HG02840 (cell line): ENCODE results near the gene CDHR2.

Experiments
- ATAC-seq: cut with Tn5 transposase; IDR thresholded peaks from one replicate; pipeline ENCODE4 v1.9.1; 2021; ENCODE audit warnings: mild to moderate bottlenecking, moderate library complexity, moderate number of reproducible peaks; ENCODE audit not compliant: unreplicated experiment, low FRiP score

CDHR2 gene

DNA sequence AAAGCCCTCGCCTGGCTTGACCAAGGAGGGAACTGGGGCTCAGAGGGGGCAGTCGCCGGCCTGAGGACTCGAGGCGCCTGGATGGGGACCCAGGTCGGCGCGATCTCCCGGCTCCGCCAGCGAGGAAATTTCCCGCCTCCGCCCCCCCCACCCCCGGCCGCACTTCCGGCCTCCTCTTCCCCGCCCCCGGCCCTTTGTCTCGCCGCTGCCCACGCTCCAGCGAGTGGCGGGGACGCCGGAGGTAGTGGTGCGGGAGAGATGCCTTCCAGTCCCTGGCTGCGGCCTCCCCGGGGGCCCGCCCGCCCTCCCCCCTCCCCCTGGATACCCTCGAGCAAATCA is 61.3 kb downstream of the CDHR2 start:
- ATAC-seq, result no peak

DNA sequence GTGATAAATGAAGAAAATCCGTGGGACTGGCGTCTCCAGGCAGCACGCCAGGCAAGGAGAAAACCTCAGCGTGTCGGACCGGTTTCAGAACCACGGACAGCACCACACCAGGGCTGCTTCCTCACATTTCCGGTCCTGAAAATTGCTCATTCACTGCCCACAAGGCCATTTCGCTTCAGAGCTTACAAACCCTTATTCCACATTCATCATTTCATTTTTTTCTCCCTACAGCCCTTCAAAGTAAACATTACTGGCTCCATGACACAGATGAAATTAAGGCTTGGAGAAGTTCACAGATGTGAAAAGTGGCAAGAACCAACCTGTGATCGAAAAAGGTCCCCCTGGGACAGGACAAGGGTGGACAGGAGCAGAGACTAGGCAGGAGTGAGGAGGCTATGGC is 62.3 kb downstream of the CDHR2 start:
- ATAC-seq, result no peak

DNA sequence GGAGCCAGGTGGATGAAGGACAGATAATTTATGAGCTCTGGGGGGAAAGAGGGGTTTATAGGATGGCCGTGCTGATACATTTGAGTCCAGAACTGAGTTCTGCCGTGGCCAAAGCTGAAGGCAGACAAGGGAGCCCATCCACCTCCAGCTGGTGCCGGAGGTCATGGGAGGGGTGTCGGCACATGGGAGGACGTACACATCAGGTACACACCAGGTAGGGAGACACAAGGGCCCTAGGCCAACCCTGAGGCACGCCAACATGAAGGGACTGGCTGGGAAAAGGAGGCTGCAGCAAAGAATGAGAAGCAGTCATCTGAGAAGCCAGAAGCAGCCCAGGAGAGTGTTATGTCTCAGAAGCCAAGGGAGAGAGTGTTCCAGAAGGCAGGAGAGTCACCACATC is 62.9 kb downstream of the CDHR2 start:
- ATAC-seq, result no peak

GRCh38 chr5:176612855-176613254 is 63.7 kb downstream of the CDHR2 start:
- no peak for ATAC-seq

GRCh38 chr5:176614805-176615478 is 65.8 kb downstream of the CDHR2 start:
- no peak for ATAC-seq

DNA sequence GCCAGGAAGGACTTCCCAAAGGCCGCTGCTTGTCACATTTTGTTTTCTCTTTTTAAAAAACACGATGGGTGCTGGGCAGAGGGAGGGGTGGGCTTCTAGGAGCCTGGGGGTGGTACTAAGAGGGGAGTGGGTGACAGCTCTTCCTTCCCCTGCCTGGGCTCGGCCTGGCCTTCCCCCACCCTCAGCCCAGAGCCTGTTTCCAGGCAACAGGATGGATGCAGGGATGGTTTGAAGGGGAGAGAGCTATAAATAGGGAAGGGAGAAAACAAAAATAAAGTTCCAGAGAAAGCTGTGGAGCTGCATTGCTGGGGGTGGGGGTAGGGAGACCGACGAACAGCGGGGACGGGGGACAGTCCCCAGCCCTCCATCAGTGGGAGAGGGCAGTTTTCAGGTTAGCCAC is 67.4 kb downstream of the CDHR2 start:
- ATAC-seq, result no peak

DNA sequence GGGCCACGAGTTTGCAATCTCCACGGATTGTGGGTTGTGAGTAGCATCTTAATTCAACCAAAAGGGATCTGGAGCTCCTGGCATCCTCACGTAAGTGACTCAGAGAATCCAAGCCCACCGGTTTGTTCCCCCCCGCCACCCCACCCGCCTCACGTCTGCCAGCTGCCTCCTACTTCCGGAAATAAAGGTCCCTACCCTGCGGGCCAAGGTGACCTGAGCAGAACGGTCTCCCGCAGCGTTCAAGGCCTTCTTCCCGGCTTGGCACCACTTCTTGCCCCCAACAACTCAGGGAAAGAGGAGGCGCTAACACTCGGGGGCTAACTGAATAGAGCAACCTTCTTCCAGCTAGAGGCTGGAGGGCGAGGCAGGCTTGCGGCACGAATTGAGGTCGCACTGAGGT is 69.6 kb downstream of the CDHR2 start:
- no peak for ATAC-seq

DNA sequence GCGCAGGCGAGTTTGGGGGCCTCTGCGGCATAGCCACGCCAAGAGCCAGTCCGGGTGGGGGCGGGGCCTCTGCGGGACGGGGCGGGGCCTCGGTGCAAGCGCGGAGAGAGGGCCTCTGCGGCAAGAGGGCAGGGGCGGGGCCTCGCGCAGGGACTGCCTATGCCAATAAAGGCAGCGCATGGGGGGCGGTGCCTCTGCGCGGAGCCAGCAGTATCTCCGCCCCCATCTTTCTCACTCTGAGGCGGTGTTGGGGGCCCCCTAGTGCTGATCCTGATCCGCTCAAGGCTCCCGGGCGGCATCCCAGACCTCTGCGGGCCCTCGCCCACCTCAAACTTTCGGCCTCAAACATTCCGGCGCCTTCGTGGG is 70.0 kb downstream of the CDHR2 start:
- no peak for ATAC-seq

GRCh38 chr5:176619569-176620332 is 70.6 kb downstream of the CDHR2 start:
- ATAC-seq, result no peak

DNA sequence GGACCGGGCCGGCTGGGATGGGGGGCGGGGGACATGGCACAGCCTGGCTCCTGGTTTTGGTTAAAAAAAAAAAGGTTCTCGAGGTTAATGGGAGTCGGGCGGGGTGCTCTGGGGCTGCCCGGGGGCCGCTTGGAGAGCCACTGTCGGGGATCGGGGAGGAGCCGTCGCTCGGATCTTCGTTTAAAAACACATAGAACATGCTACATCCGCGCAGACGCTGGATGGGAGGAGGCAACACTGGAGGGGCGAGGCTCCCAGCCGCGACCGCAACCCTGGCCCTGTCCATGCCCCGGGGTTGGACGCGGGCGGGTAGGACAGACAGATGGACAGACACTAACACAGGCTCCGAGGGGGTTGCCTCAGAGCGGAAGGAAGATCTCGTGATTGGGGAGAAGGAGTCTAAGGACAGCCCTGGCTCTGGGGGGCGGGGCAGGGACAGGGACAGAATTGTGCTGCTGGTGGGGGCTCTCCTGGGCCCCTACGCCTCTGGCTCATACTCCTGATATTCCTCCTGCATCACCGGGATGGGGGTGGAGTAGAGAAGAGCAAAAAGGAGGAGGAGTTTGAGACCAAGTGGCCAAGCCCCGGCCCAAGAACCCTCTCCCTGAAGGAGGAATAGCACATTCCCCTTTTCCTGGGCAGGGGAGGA is 71.3 kb downstream of the CDHR2 start:
- no peak for ATAC-seq

GRCh38 chr5:176621661-176622079 is 72.5 kb downstream of the CDHR2 start:
- ATAC-seq, result no peak

GRCh38 chr5:176624142-176624541 is 75.0 kb downstream of the CDHR2 start:
- no peak for ATAC-seq

GRCh38 chr5:176624938-176625337 is 75.8 kb downstream of the CDHR2 start:
- no peak for ATAC-seq

- ATAC-seq, result no peak
These were observed 76.4 kb downstream of the CDHR2 start for GRCh38 chr5:176625512-176625911.

- ATAC-seq, result no peak
These were observed 77.1 kb downstream of the CDHR2 start for GRCh38 chr5:176625966-176626875.

DNA sequence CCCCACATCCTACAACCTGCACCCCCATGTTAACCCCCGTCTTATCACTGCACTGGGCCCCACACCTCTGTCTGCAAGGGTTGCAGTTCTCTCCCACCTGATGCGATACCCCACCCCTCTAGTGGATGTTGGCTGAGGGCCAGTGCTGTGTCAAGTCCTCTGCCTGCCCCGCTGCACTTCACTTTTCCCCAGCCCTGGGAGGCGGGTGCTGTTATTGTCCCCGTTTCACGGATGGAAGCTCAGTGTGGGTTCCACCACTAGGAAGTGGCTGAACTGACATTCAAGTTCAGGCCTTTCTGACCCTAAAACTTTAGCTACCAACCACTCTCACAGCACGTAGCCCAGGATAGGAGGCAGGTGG is 77.7 kb downstream of the CDHR2 start:
- no peak for ATAC-seq

- ATAC-seq, result no peak
These were observed 78.4 kb downstream of the CDHR2 start for GRCh38 chr5:176627582-176627981.

DNA sequence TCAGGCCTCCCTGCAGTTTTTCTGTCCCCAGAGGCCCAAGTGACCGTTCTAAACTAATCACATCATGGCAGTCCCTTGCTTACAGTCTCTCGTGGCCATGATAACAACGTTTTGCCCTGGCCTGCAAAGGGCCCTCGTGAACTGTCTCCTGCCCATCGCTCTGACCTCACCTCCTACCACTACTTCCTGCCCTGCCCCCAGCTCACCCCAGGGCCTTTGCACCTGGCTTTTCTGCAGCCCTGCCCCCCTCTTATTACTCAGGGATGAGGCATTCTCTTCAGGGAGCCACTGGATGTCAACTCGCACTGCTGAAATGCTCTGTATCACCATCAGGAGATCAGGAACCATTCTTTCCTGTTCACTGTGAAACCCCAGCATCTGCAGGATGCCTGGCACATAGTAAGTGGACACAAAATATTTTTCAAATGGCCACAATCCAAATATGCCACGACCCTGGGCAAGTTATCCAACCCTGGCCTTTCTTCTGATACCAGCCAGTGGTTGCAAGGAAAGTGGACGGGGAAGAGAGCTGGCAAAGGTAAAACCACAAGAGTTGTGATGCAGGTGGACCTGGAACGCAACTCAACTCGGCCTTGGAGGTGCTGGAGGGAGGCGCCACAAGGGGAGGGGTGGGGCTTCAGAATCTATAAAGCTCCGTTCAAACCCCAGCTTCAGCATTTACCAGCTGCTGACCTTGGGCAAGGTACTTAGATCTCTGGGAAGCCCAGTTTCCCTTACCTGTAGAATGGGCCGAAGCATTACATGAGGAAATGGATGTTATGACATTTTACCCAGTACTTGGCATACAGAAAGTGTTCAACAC is 79.5 kb downstream of the CDHR2 start:
- ATAC-seq, result no peak

DNA sequence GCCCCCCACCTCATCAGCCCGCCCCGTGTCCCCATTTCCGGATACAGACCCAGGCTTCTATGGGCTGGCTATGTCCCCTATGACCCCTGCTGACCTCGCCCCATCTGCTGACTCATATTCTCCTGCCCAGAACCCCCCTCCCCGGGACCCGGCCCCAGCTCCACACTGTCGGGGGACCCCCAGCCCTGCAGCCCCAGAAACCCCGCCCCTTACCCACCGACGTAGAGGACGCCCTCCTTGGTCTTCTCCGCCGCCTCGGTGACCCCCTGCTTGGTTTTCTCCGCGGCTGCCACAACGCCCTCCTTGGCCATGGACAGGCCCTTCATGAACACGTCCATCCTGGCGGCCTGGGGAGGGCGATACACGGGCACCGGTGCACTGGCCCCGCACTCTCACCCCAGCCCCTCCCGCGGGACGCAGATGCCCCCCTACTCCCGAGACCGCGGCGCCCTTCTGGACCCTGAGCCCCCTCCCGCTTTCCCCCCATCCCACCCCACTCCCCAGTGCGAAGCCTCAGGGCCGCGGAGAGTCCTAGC is 80.2 kb downstream of the CDHR2 start:
- ATAC-seq, result no peak
